ENCODE measurements around the gene CDC42. TPM values are rescaled to one million over a fixed set of nuclear protein-coding genes. Genes with fewer than 3 reads are reported as not detected.

The CDC42 gene
- total and polyA plus RNA-seq, 7 donors: 71.6 to 135 (median 119) TPM

GRCh38 chr1:22053017-22053860, 730 bp downstream of the CDC42 start:
- DNase-seq: peak; percentile 70 to 83
- whole genome bisulfite sequencing, 3 donors: 0 to 1% (median 0%) methylated on average over 27 to 69 of the region's 70 CpGs
- Histone ChIP-seq H3K4me3 (peak overlapping the region; percentile 81), H3K36me3 (ENCODE audit: insufficient read depth in 1 of 2, low read depth in 1 of 2) (peaks cover 0 to 6% of the 10 kb centered on the region in 2 donors), H3K27ac (peak overlapping the region; percentile 100), H3K27me3 (ENCODE audit: insufficient read depth in 3 of 3, low read length in 2 of 3) (no peaks in the 10 kb centered on the region), H3K9me3 (no peaks in the 10 kb centered on the region), H3K4me1 (peaks cover 42% of the 10 kb centered on the region)
- TF ChIP-seq, protein P1, sequence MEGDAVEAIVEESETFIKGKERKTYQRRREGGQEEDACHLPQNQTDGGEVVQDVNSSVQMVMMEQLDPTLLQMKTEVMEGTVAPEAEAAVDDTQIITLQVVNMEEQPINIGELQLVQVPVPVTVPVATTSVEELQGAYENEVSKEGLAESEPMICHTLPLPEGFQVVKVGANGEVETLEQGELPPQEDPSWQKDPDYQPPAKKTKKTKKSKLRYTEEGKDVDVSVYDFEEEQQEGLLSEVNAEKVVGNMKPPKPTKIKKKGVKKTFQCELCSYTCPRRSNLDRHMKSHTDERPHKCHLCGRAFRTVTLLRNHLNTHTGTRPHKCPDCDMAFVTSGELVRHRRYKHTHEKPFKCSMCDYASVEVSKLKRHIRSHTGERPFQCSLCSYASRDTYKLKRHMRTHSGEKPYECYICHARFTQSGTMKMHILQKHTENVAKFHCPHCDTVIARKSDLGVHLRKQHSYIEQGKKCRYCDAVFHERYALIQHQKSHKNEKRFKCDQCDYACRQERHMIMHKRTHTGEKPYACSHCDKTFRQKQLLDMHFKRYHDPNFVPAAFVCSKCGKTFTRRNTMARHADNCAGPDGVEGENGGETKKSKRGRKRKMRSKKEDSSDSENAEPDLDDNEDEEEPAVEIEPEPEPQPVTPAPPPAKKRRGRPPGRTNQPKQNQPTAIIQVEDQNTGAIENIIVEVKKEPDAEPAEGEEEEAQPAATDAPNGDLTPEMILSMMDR (IDR thresholded peaks at IDR 0.05): no peak
- intact Hi-C loops (cut with DNase I): loop anchor here in 1 of 2 donors (2.0 kb wide), 1 partner anchor 28 kb away; no protein-coding TSS in a partner anchor
- ATAC-seq: peak; percentile 68 to 79 (median 74)

DNA sequence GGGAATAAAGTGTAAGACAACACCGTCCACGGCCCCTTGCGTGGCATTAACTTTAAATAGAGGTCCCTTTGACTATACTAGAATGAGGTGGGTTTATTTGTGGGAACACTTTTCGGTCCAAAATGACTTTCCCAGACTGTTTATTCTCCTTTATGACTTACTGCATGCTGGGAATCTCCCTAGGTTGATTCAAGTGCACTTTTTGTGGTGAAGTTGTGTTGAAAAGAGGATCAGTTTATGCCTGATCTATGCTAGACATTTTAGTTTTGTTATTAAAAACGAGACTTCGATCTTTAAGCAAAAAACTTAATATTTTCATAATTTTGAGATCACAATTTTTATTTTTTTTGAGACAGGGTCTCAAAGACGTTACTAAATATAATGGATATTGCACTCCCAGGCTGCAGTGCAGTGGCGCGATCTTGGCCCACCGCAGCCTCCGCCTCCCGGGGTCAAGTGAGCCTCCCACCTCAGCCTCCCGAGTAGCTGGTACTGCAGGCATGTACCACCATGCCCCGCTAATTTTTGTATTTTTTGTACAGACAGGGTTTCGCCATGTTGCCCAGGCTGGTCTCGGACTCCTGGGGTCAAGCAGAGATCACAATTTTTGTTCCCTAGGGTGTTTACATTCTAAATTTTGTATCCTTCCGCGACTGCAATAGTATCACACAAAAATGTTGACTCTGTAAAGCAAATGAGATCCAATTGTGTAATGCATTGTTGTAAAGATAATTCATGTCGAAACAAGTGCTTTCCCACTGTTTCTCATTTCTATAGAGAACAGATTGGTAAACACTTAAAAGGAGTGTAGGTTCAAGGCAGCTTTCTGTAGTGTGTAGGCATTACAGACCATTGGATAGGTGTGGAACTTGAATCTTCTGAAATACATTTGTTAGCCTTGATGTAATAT, 1.6 kb downstream of the CDC42 start:
- intact Hi-C loops (cut with DNase I): loop anchor here in 1 of 2 donors (2.0 kb wide), 1 partner anchor 29 kb away; no protein-coding TSS in a partner anchor
- peaks cover 48% of the 10 kb centered on the region for H3K4me1 ChIP-seq

GRCh38 chr1:22055463-22055862, 3.0 kb downstream of the CDC42 start:
- peak overlapping the region; percentile 46 for H3K4me3 ChIP-seq
- ATAC-seq (no peak), DNase-seq (no peak)
- H3K36me3 ChIP-seq (ENCODE audit: insufficient read depth in 1 of 2, low read depth in 1 of 2): peaks cover 0 to 6% of the 10 kb centered on the region in 2 donors
- intact Hi-C loops (cut with DNase I): no loop called here
- H3K4me1 ChIP-seq: peaks cover 58% of the 10 kb centered on the region
- H3K9me3 ChIP-seq: no peaks in the 10 kb centered on the region
- 23 to 30% (median 23%) methylated on average over 6 of the region's 6 CpGs for WGBS, 3 donors
- TF ChIP-seq, protein P1 (IDR thresholded peaks at IDR 0.05): no peak
- H3K27me3 ChIP-seq (ENCODE audit: insufficient read depth in 3 of 3, low read length in 2 of 3): no peaks in the 10 kb centered on the region
- H3K27ac ChIP-seq: peak overlapping the region; percentile 38

More for the DNA sequence above, 1.6 kb downstream of the CDC42 start:
- Histone ChIP-seq H3K27me3 (ENCODE audit: insufficient read depth in 3 of 3, low read length in 2 of 3) (no peaks in the 10 kb centered on the region), H3K4me3 (peak overlapping the region; percentile 81), H3K36me3 (ENCODE audit: insufficient read depth in 1 of 2, low read depth in 1 of 2) (peaks cover 0 to 6% of the 10 kb centered on the region in 2 donors), H3K9me3 (no peaks in the 10 kb centered on the region), H3K27ac (peak overlapping the region; percentile 100)
- WGBS, 3 donors: 48 to 54% (median 53%) methylated on average over 19 of the region's 19 CpGs
- ATAC-seq: no peak
- TF ChIP-seq, protein P1 (IDR thresholded peaks at IDR 0.05): no peak
- no peak for DNase-seq

DNA sequence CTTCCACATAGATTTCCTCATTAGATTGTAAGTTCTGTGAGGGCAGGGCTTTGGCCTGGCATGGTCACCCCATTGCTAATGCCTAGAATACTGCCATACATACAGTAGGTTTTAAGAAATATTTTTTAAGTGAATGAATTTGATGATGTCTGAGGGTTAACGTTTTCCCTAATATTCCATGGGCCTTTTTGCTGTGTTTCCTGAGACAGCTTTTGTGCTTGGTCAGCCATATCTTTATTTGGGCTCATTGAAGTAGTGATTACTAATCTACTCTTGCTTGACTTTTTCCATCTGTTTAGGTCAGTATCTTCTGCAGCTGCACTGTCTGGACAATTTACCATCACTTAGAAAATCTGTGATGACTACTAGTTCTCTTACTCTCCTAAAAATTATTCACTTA, 3.5 kb downstream of the CDC42 start:
- intact Hi-C loops (cut with DNase I): no loop called here
- Histone ChIP-seq H3K36me3 (ENCODE audit: insufficient read depth in 1 of 2, low read depth in 1 of 2) (peaks cover 0 to 6% of the 10 kb centered on the region in 2 donors), H3K27me3 (ENCODE audit: insufficient read depth in 3 of 3, low read length in 2 of 3) (no peaks in the 10 kb centered on the region), H3K27ac (peak overlapping the region; percentile 51), H3K4me1 (peaks cover 63% of the 10 kb centered on the region), H3K9me3 (no peaks in the 10 kb centered on the region), H3K4me3 (peak overlapping the region; percentile 46)
- WGBS, 3 donors: 11 to 21% (median 18%) methylated on average over 1 of the region's 1 CpG
- ATAC-seq (no peak), DNase-seq (no peak)
- TF ChIP-seq, protein P1 (IDR thresholded peaks at IDR 0.05): no peak
